Fibroblast of skin of left biceps (primary cell): ENCODE results near the gene NFYB.
"Not testable (repeated sequence)": the region's sequence is repeated elsewhere in the genome, so short reads cannot be mapped to it uniquely, and the experiment has no call there.

ENCODE experiments used
- DNase-seq, 2 experiments: peaks; one replicate each; pipeline ENCODE4 v3.0.0-alpha.2; 2013; ENCODE audit warnings: low read depth in 2 of 2

Gene NFYB

GRCh38 chr12:104115587-104115975 lies 22.4 kb downstream of the NFYB start:
- DNase-seq: no peak

- DNase-seq: not testable (repeated sequence)
Measured at GRCh38 chr12:104114834-104115586, 23.0 kb downstream of the NFYB start.

GRCh38 chr12:104109446-104110271 lies 28.4 kb downstream of the NFYB start:
- DNase-seq: no peak

DNA sequence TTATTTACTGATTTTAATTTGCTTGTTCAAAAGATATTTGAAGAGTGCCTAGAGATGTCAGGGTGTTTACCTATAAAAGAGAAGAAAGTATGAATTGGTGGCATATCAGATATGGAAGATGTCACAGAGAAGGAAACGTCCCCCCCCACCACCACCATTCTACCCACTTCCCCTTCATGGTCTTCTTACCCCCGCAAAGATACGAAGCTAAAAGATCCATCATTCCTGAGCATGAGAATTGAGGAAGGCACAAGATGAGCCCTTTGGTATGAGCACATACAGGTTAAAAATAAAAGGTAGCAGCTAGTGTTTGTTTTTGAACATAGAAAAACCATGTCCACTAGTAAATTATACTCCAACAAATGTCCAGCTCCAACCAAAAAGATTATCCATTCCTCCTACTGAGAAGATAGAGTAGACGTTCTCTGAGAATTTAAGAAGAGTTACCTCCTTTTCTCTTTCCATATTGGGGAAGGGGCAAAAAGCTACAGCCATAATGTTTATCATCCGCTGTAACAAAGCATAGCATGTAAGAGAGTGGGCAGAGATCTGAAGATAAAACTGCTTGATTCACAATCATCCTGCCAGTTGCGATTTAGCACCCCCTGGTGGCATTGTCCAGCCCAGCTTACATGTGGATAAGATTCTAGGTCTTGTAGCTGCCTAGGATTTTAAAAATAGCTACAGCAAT lies 29.1 kb downstream of the NFYB start:
- DNase-seq: peak; percentile 40 to 42

DNA sequence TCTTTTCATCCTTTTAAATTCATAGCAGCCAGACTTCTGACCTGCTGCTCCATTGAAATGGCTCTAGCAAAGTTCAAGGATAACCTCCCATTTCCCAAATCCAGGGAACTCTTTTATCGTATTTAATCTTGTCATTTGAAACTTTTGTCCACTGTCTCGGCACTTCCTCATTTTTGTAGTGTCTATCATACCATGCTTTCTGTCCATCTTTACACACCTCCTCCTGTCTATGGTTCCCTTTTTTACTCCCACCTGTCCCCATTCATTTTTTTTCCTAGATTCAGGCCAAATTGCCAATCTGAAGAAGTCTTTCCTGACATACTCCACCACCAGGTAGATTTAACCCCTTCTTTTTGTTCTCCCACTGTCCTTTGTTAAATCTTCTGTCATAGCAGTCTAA lies 31.0 kb downstream of the NFYB start:
- DNase-seq: no peak

DNA sequence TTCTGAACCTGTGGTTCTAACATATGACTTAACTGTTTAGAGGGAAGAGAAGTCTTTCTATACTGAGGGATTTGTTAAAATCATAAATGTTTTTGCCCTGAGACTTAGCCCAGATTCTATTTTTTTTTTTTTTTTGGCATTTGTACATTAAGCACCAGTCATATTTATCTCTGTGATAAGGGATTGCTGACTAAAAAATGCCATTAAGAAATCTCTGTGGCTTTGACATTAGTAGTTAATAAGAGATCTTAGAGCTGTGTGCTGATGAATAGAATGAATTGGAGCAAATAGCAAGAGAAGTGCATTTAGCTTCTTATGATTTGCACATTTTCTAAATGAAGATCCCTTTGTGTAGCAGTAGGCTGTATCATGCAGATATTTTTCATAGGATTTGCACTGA lies 32.5 kb downstream of the NFYB start:
- DNase-seq: no peak

- no peak for DNase-seq
Measured at GRCh38 chr12:104097954-104098353, 40.1 kb downstream of the NFYB start.

GRCh38 chr12:104095289-104095688 lies 42.7 kb downstream of the NFYB start:
- DNase-seq: no peak

DNA sequence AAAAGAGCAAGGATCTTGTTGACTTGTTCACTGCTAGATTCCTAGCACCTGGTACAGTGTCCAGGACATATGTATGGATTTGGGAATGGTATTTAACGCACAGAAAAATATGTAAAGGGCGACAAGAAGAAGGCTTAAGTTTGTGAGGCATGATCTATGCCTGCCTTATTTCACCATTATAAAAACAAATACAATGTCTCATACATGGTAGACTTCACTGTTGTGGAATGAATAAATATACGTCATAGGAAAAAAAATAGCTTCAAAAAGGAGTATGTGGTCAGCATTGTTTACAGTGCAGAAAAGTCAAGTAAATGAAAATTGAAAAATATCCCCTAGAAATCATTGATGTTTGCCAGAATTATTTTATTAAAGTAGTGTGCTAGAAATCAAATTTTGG lies 43.7 kb downstream of the NFYB start:
- no peak for DNase-seq

GRCh38 chr12:104091136-104091535 lies 46.9 kb downstream of the NFYB start:
- no peak for DNase-seq

DNA sequence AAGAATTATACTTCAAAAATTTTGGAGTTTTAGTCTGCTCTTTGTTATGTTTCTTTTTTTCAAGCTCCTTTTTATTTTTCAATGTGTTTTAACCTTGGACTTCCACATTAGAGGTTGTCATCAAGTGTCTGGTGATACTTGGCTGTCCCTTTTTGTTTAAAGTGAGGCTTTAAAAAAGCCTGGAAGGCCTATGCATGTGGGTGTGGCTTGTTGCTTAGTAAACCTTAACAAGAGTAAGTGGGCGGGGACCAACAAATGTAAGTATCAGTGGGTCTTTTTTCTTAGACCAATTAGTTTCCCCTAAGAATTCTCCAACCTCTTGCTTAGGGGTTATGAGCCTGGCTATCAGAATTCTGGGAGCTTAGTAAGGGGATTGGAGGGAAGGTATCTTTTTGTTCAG lies 47.3 kb downstream of the NFYB start:
- no peak for DNase-seq

DNA sequence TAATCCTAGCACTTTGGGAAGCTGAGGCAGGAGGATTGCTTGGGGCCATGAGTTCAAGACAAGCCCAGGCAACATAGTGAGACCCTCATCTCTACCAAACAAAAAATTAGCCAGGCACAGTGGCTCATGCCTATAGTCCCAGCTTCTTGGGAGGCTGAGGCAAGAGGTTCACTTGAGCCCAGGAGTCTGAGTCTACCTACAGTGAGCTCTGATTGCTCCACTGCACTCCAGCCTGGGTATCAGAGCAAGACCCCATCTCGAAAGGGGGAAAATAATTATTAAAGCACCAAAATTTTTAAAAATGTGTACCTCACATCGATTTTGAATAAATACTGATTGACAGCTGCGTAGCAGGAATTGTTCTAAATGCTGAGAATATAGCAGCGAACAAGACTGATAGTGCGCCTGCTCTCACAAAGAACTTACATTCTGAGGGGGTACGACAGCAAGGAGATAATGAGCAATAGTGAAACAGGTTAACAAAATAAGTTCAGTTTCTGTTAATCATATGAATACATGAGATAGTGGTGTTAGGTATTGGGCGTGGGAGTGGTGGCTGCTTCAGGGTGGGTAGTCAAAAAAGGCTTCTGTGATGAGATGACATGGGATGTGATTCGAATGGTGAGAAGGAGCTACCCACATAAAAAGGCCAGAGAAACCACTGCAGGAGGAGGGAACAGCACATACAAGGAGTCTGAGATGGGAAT lies 54.1 kb downstream of the NFYB start:
- no peak for DNase-seq

- no peak for DNase-seq
Measured at GRCh38 chr12:104080764-104081163, 57.2 kb downstream of the NFYB start.

DNA sequence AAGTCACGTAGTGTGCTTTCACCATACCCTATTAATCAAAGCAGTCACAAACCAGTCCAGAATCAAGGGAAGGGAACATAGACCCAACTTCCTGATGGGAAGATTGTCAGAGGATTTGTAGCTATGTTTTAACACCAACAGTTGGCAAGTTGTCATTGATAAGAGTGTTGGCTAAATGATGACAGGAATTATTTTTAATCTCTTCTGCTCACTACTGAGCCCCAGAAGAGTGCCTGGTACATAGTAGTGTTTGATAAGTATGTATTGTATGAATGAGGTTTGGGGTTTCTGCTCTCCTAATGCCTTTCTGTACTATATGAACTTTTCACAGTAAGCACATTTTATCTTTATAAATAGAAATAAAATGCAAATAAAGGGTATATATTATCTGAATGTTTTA lies 59.0 kb downstream of the NFYB start:
- no peak for DNase-seq

GRCh38 chr12:104073699-104074098 lies 64.3 kb downstream of the NFYB start:
- no peak for DNase-seq

DNA sequence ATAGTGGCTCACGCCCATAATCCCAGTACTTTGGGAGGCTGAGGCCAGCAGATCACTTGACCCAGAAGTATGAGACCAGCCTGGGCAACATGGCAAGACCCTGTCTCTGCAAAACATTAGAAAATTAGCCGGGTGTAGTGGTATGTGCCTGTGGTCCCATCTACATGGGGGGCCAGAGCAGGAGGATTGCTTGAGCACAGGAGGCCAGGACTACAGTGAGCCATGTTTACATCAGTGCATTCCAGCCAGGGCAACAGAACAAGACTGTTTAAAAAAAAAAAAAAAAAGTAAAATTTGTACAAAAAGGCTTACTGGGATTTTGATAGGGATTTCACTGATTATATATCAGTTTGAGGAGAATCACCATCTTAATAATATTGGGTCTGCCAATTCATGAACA lies 65.9 kb downstream of the NFYB start:
- no peak for DNase-seq
